Subcutaneous adipose tissue (tissue), 4 donors: ENCODE measurements around the gene ULK4. TPM values are rescaled to one million over a fixed set of nuclear protein-coding genes. Genes with fewer than 3 reads are reported as not detected.

Source experiments
- CTCF ChIP-seq: fragments of 450-650 bp; IDR thresholded peaks from one replicate; pipeline ENCODE4 v1.5.1; 2016; ENCODE audit warnings: low read depth, mild to moderate bottlenecking, control low read depth, antibody characterized with exemption, moderate library complexity
- total RNA-seq, 4 donors: library from RNA; depleted of rRNA; stranded (reverse); fragments of >200 nt; gene quantifications; one replicate each; pipeline ENCODE4 v1.1.0, GENCODE V29; 2016

ULK4 gene
- total RNA-seq, 4 donors from 2014 or later = 10.6 to 32.0 (median 22.6) TPM

- TF ChIP-seq CTCF = no peak
Observed at GRCh38 chr3:41975416-41976103, 13.7 kb upstream of the ULK4 start.

GRCh38 chr3:41974223-41974622 is 12.3 kb upstream of the ULK4 start:
- TF ChIP-seq CTCF = no peak

GRCh38 chr3:41972802-41973201 is 10.9 kb upstream of the ULK4 start:
- no peak for TF ChIP-seq CTCF

- no peak for TF ChIP-seq CTCF
Observed at GRCh38 chr3:41966206-41966605, 4.3 kb upstream of the ULK4 start.

- no peak for TF ChIP-seq CTCF
Observed at GRCh38 chr3:41963823-41964222, 1.9 kb upstream of the ULK4 start.

GRCh38 chr3:41960826-41961750 is 815 bp downstream of the ULK4 start:
- TF ChIP-seq CTCF = no peak

GRCh38 chr3:41956574-41956973 is 5.3 kb downstream of the ULK4 start:
- no peak for TF ChIP-seq CTCF
